Adrenal gland (tissue), 5 donors: ENCODE measurements around the gene CPB2.

ENCODE experiments used
- POLR2A ChIP-seq, 2 donors: fragments of 450-650 bp; IDR thresholded peaks; one replicate each; pipeline ENCODE4 v1.6.1; 2017; ENCODE audit warnings: antibody characterized with exemption in 2 of 2, mild to moderate bottlenecking in 2 of 2, moderate library complexity in 1 of 2
- TF ChIP-seq, protein P1 (sequence below), 6 experiments: fragments of 450-650 bp in 4 of 6; fragments of 200-600 bp in 2 of 6; sonication (generic) in 1 of 6; IDR thresholded peaks; 1 replicate in 5 of 6; 2 replicates in 1 of 6; pipeline versions ENCODE4 v1.5.1 to v1.8.0; 2016 to 2021; ENCODE audit warnings: antibody characterized with exemption in 6 of 6, mild to moderate bottlenecking in 2 of 6, moderate library complexity in 1 of 6
- donor health status: DM: no; HTN: no; CAD: no.

DNA sequence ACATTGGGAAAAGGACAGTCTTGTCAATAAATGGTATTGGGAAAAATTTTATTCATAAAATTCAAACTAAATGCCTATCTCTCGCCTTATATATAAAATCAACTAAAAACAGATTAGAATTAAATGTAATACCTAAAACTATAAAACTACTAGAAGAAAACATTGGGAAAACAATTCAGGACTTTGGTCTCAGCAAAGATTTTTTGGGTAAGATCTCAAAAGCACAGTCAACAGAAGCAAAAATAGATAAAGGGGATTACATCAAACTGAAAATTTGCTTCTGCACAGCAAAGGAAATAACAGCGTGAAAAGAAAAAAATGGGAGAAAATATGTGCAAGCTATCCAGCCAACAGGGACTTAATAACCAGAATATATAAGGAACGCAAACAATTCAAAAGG lies 28.0 kb downstream of the CPB2 start:
- no peak for TF ChIP-seq POLR2A (IDR thresholded peaks at IDR 0.05)
- TF ChIP-seq, protein P1, sequence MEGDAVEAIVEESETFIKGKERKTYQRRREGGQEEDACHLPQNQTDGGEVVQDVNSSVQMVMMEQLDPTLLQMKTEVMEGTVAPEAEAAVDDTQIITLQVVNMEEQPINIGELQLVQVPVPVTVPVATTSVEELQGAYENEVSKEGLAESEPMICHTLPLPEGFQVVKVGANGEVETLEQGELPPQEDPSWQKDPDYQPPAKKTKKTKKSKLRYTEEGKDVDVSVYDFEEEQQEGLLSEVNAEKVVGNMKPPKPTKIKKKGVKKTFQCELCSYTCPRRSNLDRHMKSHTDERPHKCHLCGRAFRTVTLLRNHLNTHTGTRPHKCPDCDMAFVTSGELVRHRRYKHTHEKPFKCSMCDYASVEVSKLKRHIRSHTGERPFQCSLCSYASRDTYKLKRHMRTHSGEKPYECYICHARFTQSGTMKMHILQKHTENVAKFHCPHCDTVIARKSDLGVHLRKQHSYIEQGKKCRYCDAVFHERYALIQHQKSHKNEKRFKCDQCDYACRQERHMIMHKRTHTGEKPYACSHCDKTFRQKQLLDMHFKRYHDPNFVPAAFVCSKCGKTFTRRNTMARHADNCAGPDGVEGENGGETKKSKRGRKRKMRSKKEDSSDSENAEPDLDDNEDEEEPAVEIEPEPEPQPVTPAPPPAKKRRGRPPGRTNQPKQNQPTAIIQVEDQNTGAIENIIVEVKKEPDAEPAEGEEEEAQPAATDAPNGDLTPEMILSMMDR (IDR thresholded peaks at IDR 0.05), result no peak
